Stimulated activated CD4-positive, alpha-beta T cell treated with anti-CD3 and anti-CD28 coated beads, TNF-alpha, amount 100 ng/mL, for 1 hour (primary cell): ENCODE results near the gene RAB8A.
"Not testable (repeated sequence)": the region's sequence is repeated elsewhere in the genome, so short reads cannot be mapped to it uniquely, and the experiment has no call there.

Source experiments
- DNase-seq, 3 donors: peaks; one replicate each; pipeline ENCODE4 v3.0.0-alpha.2; 2020; ENCODE audit warnings: low read depth in 3 of 3, low spot score in 1 of 3

RAB8A gene

GRCh38 chr19:16077984-16078758, 33.5 kb upstream of the RAB8A start:
- no peak for DNase-seq

GRCh38 chr19:16078759-16079707, 32.7 kb upstream of the RAB8A start:
- peak in 2 of 3 donors; percentile 40 to 41 for DNase-seq

DNA sequence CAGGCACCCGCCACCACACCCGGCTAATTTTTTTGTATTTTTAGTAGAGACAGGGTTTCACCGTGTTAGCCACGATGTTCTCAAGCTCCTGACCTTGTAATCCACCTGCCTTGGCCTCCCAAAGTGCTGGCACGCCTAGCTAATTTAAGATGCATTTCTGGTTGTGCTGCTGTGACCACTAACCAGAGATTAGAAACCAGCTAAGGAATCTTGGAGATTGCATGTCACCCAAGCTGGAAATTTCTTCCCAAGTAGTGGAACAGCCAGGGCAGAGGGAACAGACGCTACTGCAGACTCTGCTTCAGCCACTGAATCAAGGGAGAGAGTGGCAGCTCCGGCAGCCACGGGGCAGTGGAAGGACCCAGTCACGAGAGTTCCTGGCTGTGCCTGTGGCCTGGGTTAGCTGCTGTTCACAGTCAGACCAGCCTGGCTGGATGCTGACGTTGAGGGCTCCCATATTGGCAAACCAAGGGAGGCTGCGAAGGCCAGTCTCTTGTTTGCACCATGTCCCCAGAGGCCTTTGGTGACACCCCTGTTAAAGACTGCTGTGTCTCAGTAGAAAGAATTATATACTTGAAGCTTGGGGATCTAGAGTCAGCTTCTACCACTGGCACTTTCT, 27.5 kb upstream of the RAB8A start:
- DNase-seq, result no peak

DNA sequence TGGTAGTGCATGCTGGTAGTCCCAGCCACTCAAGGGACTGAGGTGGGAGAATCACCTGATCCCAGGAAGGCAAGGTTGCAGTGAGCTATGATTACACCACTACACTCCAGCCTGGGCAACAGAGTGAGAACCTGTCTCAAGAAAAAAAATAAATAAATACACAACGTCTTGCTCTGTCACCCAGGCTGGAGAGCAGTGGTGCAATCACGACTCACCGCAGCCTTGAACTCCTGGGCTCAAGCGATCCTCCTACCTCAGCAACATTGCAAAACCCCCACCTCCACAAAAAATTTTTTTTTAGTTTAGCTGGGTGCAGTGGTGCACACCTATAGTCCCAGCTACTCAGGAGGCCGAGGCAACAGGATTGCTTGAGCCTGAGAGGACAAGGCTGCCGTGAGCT, 26.6 kb upstream of the RAB8A start:
- no peak for DNase-seq

GRCh38 chr19:16087404-16087803, 24.3 kb upstream of the RAB8A start:
- DNase-seq, result not testable (repeated sequence)

DNA sequence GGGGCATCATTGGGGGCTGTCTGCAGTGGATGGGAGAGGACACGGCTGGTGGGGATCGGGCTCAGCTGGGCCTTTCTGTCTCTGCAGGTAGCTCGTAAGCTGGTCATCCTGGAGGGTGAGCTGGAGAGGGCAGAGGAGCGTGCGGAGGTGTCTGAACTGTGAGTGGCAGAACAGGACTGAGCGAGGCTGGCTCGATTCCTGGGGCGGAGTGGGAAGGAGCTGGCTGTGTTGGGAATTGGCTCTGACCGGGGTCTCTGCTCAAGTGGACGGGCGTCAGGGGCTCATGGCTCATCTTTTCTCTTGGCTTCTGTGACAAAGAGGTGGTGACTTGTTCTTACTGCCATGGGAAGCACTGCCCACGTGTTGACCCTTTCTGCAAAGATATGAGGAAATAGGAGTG, 23.7 kb upstream of the RAB8A start:
- DNase-seq, result no peak

DNA sequence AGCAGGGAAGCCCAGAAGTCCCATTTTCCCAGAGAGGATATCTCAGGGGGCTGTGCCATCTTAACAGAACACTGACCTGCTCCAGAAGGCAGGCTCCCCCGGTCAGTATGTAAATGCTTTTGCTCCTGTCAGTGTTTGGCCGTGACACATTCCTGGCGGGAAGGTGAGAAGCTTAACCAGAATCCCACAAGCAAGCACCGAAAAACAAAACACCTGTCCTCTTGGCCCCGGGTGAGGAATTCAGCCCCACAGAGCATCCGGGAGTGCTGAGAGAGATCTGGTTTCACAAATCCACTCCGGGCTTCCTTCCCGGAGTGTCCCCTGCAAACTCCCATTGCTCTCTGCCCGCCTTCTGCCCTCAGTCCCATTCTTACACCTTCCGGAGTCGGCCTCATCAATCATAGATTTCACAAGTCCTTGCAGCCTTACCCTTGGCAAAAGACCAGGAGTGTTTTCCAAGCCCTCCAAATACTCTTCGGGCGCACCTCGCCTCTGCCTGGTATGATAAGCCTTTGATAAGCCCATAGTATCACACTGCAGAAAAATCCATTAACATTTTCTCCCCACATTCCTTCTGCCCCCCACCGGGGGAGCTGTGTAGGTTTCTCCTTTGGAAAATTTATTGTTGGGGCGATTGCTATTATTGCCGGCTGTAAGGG, 23.2 kb upstream of the RAB8A start:
- DNase-seq, result no peak

DNA sequence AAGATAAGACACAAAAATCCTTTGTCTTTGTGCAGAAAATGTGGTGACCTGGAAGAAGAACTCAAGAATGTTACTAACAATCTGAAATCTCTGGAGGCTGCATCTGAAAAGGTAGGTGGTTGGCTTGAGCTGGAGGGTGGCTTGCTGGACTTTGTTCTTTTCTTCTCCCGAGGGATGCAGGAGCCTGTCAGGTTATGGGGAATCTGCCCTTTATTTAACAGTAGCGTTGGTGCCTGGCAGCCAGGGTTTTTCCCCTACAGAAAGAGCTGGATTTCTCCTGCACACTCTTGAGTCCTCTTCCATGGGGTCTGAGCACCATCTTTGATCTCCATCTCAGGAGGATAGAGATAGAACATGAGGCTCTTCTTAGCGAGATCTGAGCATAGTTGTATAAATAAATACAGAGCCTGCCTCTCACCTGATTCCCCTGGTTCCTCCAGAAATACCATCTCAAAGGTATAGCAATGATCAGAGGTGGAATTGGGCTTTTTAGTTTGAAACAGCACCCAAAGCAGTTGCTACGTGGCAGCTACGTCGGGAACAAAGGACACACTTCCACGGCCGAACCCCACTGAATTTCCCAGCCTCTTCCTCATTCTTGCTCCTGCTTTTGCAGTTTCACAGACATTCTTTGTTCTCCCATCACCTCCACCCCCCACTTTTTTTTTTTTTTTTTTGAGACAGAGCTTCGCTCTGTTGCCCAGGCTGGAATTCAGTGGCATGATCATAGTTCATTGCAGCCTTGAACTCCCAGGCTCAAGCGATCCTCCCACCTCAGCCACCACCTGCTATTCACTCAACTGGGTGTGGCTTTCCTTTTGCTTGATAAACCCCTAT, 22.5 kb upstream of the RAB8A start:
- no peak for DNase-seq

GRCh38 chr19:16091546-16092475, 19.9 kb upstream of the RAB8A start:
- no peak for DNase-seq

DNA sequence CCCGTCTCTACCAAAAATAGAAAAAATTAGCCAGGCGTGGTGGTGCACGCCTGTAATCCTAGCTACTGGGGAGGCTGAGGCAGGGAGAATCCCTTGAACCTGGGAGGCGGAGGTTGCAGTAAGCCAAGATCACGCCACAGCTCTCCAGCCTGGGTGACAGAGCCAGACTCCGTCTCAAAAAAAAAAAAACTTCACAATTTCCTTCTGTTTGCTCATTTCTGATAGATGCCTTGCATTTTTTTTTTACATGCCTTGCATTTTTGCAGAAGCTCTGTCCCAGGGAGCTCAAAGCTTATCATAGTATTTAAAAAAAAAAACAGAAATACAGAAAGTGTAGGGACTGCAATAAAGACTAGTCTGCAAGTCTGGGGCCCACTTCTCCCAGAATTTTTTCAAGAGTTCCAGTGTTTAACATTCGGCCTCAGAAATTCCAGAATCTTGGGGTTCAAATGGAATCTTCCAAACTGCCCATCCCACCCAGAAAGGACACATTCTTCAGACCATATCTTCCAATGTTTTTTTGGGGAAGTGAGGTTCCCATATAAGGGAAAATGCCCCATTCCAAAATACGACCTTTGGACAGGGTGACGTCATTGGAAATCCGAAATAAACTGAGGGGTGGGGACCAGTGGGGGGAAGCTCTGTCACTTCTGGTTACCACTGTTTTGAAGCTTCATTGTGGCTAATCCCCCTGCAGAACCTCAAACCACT, 17.2 kb upstream of the RAB8A start:
- DNase-seq, result no peak

- no peak for DNase-seq
Measured at GRCh38 chr19:16095071-16095571, 16.6 kb upstream of the RAB8A start.

GRCh38 chr19:16096280-16096855, 15.3 kb upstream of the RAB8A start:
- no peak for DNase-seq

- no peak for DNase-seq
Measured at GRCh38 chr19:16098416-16098768, 13.3 kb upstream of the RAB8A start.

DNA sequence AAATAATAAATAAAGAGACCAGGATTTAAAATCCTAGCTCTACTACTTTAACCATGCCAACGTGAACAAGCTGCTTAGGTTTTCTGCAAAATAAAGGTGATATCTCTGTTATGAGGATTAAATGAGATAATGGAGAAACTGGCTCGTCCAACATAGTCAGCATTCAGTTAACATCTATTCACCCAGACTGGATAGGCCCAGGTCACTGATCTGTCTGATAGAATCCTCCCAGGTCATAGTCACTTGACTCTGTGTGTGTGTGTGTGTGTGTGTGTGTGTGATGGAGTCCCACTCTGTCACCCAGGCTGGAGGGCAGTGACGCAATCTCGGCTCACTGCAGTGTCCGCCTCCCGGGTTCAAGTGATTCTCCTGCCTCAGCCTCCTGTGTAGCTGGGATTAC, 12.9 kb upstream of the RAB8A start:
- DNase-seq, result no peak

GRCh38 chr19:16099314-16099965, 12.2 kb upstream of the RAB8A start:
- DNase-seq, result not testable (repeated sequence)

- no peak for DNase-seq
Measured at GRCh38 chr19:16100524-16100923, 11.2 kb upstream of the RAB8A start.

GRCh38 chr19:16104722-16105121, 7.0 kb upstream of the RAB8A start:
- no peak for DNase-seq

- no peak for DNase-seq
Measured at GRCh38 chr19:16106121-16106520, 5.6 kb upstream of the RAB8A start.
